Skeletal muscle tissue (tissue), 4 donors: ENCODE results near the gene TRAK2. TPM values are rescaled to one million over a fixed set of nuclear protein-coding genes. Genes with fewer than 3 reads are reported as not detected.
"Not testable (repeated sequence)": the region's sequence is repeated elsewhere in the genome, so short reads cannot be mapped to it uniquely, and the experiment has no call there.

Experiments
- H3K27ac ChIP-seq: one replicate; pipeline ENCODE4 v1.7.0; 2013; ENCODE audit warnings: mild to moderate bottlenecking, low read depth, low read length, inconsistent platforms
- H3K27me3 ChIP-seq, 3 donors: one replicate each; pipeline ENCODE4 v1.7.0; 2013; ENCODE audit warnings: low read length in 3 of 3; ENCODE audit not compliant: control insufficient read depth in 3 of 3, insufficient read depth in 3 of 3
- H3K36me3 ChIP-seq, 3 donors: one replicate each; pipeline ENCODE4 v1.7.0; 2013; ENCODE audit warnings: low read length in 3 of 3; ENCODE audit not compliant: control insufficient read depth in 3 of 3, insufficient read depth in 3 of 3
- H3K4me1 ChIP-seq, 3 donors: one replicate each; pipeline ENCODE4 v1.7.0; 2013; ENCODE audit warnings: low read length in 3 of 3, mild to moderate bottlenecking in 3 of 3; ENCODE audit not compliant: control insufficient read depth in 3 of 3, insufficient read depth in 3 of 3
- H3K4me3 ChIP-seq, 3 donors: one replicate each; pipeline ENCODE4 v1.7.0; 2013; ENCODE audit warnings: low read length in 3 of 3
- H3K9ac ChIP-seq, 3 donors: one replicate each; pipeline ENCODE4 v1.7.0; 2013; ENCODE audit warnings: low read length in 3 of 3, mild to moderate bottlenecking in 3 of 3, moderate library complexity in 2 of 3, low read depth in 1 of 3
- H3K9me3 ChIP-seq, 3 donors: one replicate each; pipeline ENCODE4 v1.7.0; 2013; ENCODE audit warnings: low read length in 3 of 3; ENCODE audit not compliant: control insufficient read depth in 3 of 3
- total RNA-seq: library from RNA; depleted of rRNA; stranded (reverse); fragments of >200 nt; gene quantifications from one replicate; pipeline ENCODE4 v1.2.3, GENCODE V29; 2014
- donor health status: Osteomylitis.

The TRAK2 gene
- total RNA-seq, 1 donor from 2014 or later, result 32.9 TPM

GRCh38 chr2:201452058-201452921 lies 1.0 kb upstream of the TRAK2 start:
- Histone ChIP-seq H3K9ac (peak overlapping the region; percentile 76 to 93 (median 78)), H3K4me1 (peaks cover 6 to 19% (median 16%) of the 10 kb centered on the region in 3 donors), H3K27ac (peak overlapping the region; percentile 75), H3K4me3 (peak overlapping the region; percentile 78 to 94 (median 83)), H3K36me3 (peaks cover 0 to 6% (median 3%) of the 10 kb centered on the region in 3 donors), H3K9me3 (no peaks in the 10 kb centered on the region), H3K27me3 (no peaks in the 10 kb centered on the region)

GRCh38 chr2:201450954-201451291 lies 335 bp downstream of the TRAK2 start:
- peak overlapping the region; percentile 83 to 94 (median 92) for H3K4me3 ChIP-seq
- peaks cover 0 to 3% (median 3%) of the 10 kb centered on the region in 3 donors for H3K36me3 ChIP-seq
- H3K9me3 ChIP-seq, result no peaks in the 10 kb centered on the region
- peak overlapping the region; percentile 78 to 96 (median 93) for H3K9ac ChIP-seq
- peak overlapping the region; percentile 75 for H3K27ac ChIP-seq
- no peaks in the 10 kb centered on the region for H3K27me3 ChIP-seq
- peaks cover 6 to 23% (median 16%) of the 10 kb centered on the region in 3 donors for H3K4me1 ChIP-seq

- no peaks in the 10 kb centered on the region for H3K27me3 ChIP-seq
- no peak overlapping the region for H3K27ac ChIP-seq
- no peak overlapping the region for H3K4me3 ChIP-seq
- H3K36me3 ChIP-seq, result no peaks in the 10 kb centered on the region
- no peaks in the 10 kb centered on the region for H3K9me3 ChIP-seq
- peaks cover 6 to 22% (median 16%) of the 10 kb centered on the region in 3 donors for H3K4me1 ChIP-seq
- H3K9ac ChIP-seq, result no peak overlapping the region
These were observed 2.6 kb downstream of the TRAK2 start for GRCh38 chr2:201448701-201449100.

GRCh38 chr2:201448061-201448460 lies 3.2 kb downstream of the TRAK2 start:
- H3K4me1 ChIP-seq, result peaks cover 3 to 16% (median 13%) of the 10 kb centered on the region in 3 donors
- H3K9ac ChIP-seq, result no peak overlapping the region
- H3K27me3 ChIP-seq, result no peaks in the 10 kb centered on the region
- no peak overlapping the region for H3K27ac ChIP-seq
- no peak overlapping the region for H3K4me3 ChIP-seq
- H3K9me3 ChIP-seq, result no peaks in the 10 kb centered on the region
- H3K36me3 ChIP-seq, result no peaks in the 10 kb centered on the region

DNA sequence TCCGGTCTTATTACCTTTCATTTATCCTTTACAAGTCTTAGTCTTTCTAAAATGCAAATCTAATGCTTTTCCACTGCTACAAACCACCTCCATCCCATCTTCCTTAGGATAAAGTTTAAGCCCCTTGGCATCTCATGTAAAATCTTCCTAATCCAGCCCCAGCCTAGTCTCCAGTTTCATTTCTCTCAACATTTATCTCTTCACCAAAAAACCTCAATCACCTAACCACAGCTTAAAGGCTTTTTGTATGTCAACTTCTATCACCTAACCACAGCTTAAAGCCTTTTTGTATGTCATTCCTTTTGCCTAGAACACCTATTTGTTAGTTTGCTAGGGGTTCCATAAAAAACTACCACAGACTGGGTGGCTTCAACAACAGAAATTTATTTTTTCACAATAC lies 4.2 kb downstream of the TRAK2 start:
- H3K27me3 ChIP-seq, result no peaks in the 10 kb centered on the region
- peaks cover 3 to 14% (median 9%) of the 10 kb centered on the region in 3 donors for H3K4me1 ChIP-seq
- no peak overlapping the region for H3K9ac ChIP-seq
- H3K27ac ChIP-seq, result no peak overlapping the region
- no peaks in the 10 kb centered on the region for H3K9me3 ChIP-seq
- H3K36me3 ChIP-seq, result no peaks in the 10 kb centered on the region
- no peak overlapping the region for H3K4me3 ChIP-seq

- Histone ChIP-seq H3K9ac (no peak overlapping the region), H3K36me3 (no peaks in the 10 kb centered on the region), H3K4me3 (no peak overlapping the region), H3K27ac (no peak overlapping the region), H3K9me3 (no peaks in the 10 kb centered on the region), H3K4me1 (peaks cover 0 to 4% (median 3%) of the 10 kb centered on the region in 3 donors), H3K27me3 (no peaks in the 10 kb centered on the region)
These were observed 6.4 kb downstream of the TRAK2 start for GRCh38 chr2:201444746-201445465.

DNA sequence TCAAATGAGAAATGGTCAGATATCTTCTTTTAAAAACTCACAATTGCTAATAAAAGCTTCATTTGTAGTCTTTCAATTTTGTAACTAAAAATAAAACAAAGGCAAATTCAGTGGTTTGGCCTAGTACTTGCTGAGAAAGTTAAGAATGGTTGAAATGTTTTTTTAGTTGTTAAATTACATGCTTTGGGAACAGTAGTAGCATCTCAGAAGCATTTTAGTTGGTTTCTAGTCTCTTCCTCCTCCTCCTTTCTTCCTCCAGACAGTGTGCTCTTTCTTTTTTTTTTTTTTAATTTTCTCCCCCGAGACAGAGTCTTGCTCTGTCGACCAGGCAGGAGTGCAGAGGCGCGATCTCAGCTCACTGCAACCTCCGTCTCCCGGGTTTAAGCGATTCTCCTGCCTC lies 9.8 kb downstream of the TRAK2 start:
- H3K9me3 ChIP-seq, result no peaks in the 10 kb centered on the region
- H3K27ac ChIP-seq, result no peak overlapping the region
- no peaks in the 10 kb centered on the region for H3K27me3 ChIP-seq
- H3K4me1 ChIP-seq, result no peaks in the 10 kb centered on the region
- H3K4me3 ChIP-seq, result no peak overlapping the region
- H3K36me3 ChIP-seq, result no peaks in the 10 kb centered on the region
- no peak overlapping the region for H3K9ac ChIP-seq

DNA sequence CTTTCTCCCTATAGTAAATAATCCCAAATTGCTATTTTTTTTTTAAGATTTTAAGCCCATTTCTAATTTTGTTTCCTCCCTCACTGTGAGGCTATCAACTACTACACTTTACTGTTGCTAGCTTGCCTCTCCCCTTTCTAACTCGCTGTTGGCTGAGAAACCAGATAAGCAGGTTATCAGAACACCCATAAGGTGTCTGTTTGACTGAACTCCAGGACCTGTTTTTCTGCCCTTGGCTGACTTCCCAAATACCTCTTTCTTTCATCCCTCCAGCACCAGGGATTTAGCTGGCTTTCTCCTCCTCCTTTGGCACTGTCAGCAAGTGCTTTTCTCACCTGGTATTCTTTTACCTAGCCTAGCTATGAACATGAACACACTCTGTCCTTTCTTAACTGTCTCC lies 11.1 kb downstream of the TRAK2 start:
- Histone ChIP-seq H3K27ac (no peak overlapping the region), H3K9ac (no peak overlapping the region), H3K36me3 (no peaks in the 10 kb centered on the region)

DNA sequence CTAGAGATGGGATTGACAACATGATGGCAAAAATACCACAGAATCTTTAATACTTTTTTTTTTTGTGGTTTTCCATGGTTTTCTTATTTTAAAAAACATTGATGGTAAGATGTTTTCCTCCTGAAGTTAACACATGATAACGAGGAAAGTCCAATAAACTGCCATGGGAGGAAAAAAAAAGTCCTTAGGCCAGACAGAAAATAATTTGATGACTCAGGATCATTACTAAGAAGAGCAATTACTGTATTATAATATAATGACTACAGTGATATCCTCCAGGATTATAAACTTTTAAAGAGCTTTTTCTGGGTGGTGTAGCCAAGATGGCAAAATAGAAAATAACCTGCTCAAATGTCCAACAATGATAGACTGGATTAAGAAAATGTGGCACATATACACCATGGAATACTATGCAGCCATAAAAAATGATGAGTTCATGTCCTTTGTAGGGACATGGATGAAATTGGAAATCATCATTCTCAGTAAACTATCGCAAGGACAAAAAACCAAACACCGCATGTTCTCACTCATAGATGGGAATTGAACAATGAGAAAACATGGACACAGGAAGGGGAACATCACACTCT lies 11.8 kb downstream of the TRAK2 start:
- not testable (repeated sequence) for H3K36me3 ChIP-seq, H3K9me3 ChIP-seq, H3K9ac ChIP-seq, H3K27ac ChIP-seq, H3K27me3 ChIP-seq, H3K4me1 ChIP-seq, H3K4me3 ChIP-seq

More for the DNA sequence above, 11.1 kb downstream of the TRAK2 start:
- Histone ChIP-seq H3K4me1 (no peaks in the 10 kb centered on the region), H3K9me3 (no peaks in the 10 kb centered on the region), H3K27me3 (no peaks in the 10 kb centered on the region), H3K4me3 (no peak overlapping the region)

- H3K36me3 ChIP-seq, result no peaks in the 10 kb centered on the region
- no peaks in the 10 kb centered on the region for H3K27me3 ChIP-seq
- peaks cover 14 to 17% (median 16%) of the 10 kb centered on the region in 3 donors for H3K4me1 ChIP-seq
- H3K4me3 ChIP-seq, result no peak overlapping the region
- H3K27ac ChIP-seq, result no peak overlapping the region
- H3K9me3 ChIP-seq, result no peaks in the 10 kb centered on the region
- H3K9ac ChIP-seq, result no peak overlapping the region
These were observed 15.1 kb downstream of the TRAK2 start for GRCh38 chr2:201436141-201436540.
